HG02840 (cell line): Measurements from ENCODE around the gene STIM1.

Source experiments
- ATAC-seq: cut with Tn5 transposase; IDR thresholded peaks from one replicate; pipeline ENCODE4 v1.9.1; 2021; ENCODE audit warnings: mild to moderate bottlenecking, moderate library complexity, moderate number of reproducible peaks; ENCODE audit not compliant: unreplicated experiment, low FRiP score

Gene STIM1

GRCh38 chr11:3907590-3907989, 52.1 kb downstream of the STIM1 start:
- no peak for ATAC-seq

- no peak for ATAC-seq
These were observed 54.4 kb downstream of the STIM1 start for GRCh38 chr11:3909901-3910300.

GRCh38 chr11:3911908-3912505, 56.5 kb downstream of the STIM1 start:
- no peak for ATAC-seq

- ATAC-seq: no peak
These were observed 58.5 kb downstream of the STIM1 start for GRCh38 chr11:3913921-3914320.

- ATAC-seq: no peak
These were observed 59.3 kb downstream of the STIM1 start for GRCh38 chr11:3914805-3915204.

- no peak for ATAC-seq
These were observed 61.5 kb downstream of the STIM1 start for GRCh38 chr11:3916962-3917361.

- ATAC-seq: no peak
These were observed 64.8 kb downstream of the STIM1 start for GRCh38 chr11:3920148-3920852.

- no peak for ATAC-seq
These were observed 66.6 kb downstream of the STIM1 start for GRCh38 chr11:3922056-3922455.

- no peak for ATAC-seq
These were observed 70.0 kb downstream of the STIM1 start for GRCh38 chr11:3925513-3925912.

GRCh38 chr11:3926458-3927095, 71.1 kb downstream of the STIM1 start:
- ATAC-seq: no peak

- ATAC-seq: no peak
These were observed 71.8 kb downstream of the STIM1 start for GRCh38 chr11:3927129-3927796.

- no peak for ATAC-seq
These were observed 73.8 kb downstream of the STIM1 start for GRCh38 chr11:3929232-3929631.

- no peak for ATAC-seq
These were observed 74.2 kb downstream of the STIM1 start for GRCh38 chr11:3929649-3930048.

GRCh38 chr11:3932698-3933097, 77.2 kb downstream of the STIM1 start:
- ATAC-seq: no peak

- ATAC-seq: no peak
These were observed 77.7 kb downstream of the STIM1 start for GRCh38 chr11:3933165-3933628.

GRCh38 chr11:3934658-3935057, 79.2 kb downstream of the STIM1 start:
- ATAC-seq: no peak

GRCh38 chr11:3936517-3936916, 81.1 kb downstream of the STIM1 start:
- no peak for ATAC-seq

GRCh38 chr11:3939211-3939610, 83.7 kb downstream of the STIM1 start:
- ATAC-seq: no peak

GRCh38 chr11:3939651-3940190, 84.3 kb downstream of the STIM1 start:
- no peak for ATAC-seq

- ATAC-seq: no peak
These were observed 86.9 kb downstream of the STIM1 start for GRCh38 chr11:3942160-3942955.
